IMR-90 (cell line): ENCODE data around the gene C11orf86. TPM values are rescaled to one million over a fixed set of nuclear protein-coding genes. Genes with fewer than 3 reads are reported as not detected.

Source experiments
- ATAC-seq: fragments of 200-7000 bp; cut with Tn5 transposase; 2 replicates; pipeline ENCODE4 v1.9.1; 2020; ENCODE audit warnings: low read depth, mild to moderate bottlenecking, moderate library complexity
- BruUV-seq: library from RNA; stranded (reverse); fragments of 400-500 nt; replicated peaks from 2 replicates; lab custom pipeline; 2021; lab: Mats Ljungman, UMichigan
- CTCF ChIA-PET: fragments of 300-600 bp; formaldehyde crosslinking; extraction: SDS; loops from one replicate; lab custom pipeline; 2021; ENCODE audit warnings: antibody characterized with exemption; lab: Yijun Ruan, JAX
- POLR2A ChIA-PET: fragments of 300-600 bp; sonication (Branson Sonifier 250); formaldehyde crosslinking; loops from one replicate; lab custom pipeline; 2022; ENCODE audit warnings: antibody characterized with exemption; ENCODE audit not compliant: unreplicated experiment; lab: Charles Lee
- DNase-seq: peaks from one replicate; pipeline ENCODE4 v3.0.0; 2013
- H2AFZ ChIP-seq: replicated peaks from 2 replicates; pipeline ENCODE3; 2013; ENCODE audit warnings: low read length, mild to moderate bottlenecking; ENCODE audit not compliant: poor library complexity
- H2AK5ac ChIP-seq: 2 replicates; pipeline ENCODE4 v1.6.1; 2013; ENCODE audit warnings: low read depth, low read length, inconsistent platforms
- H2AK9ac ChIP-seq: replicated peaks from 2 replicates; pipeline ENCODE3; 2013; ENCODE audit warnings: mild to moderate bottlenecking, low read depth, low read length, moderate library complexity; ENCODE audit not compliant: poor library complexity
- H2BK120ac ChIP-seq: 2 replicates; pipeline ENCODE4 v1.6.1; 2013; ENCODE audit warnings: low read depth, low read length, inconsistent platforms
- H2BK15ac ChIP-seq: 3 replicates; pipeline ENCODE4 v1.6.1; 2013; ENCODE audit warnings: low read depth, low read length, inconsistent platforms
- H2BK20ac ChIP-seq: 2 replicates; pipeline ENCODE4 v1.6.1; 2013; ENCODE audit warnings: low read depth, mild to moderate bottlenecking, inconsistent platforms, low read length, moderate library complexity
- H2BK5ac ChIP-seq: 2 replicates; pipeline ENCODE4 v1.6.1; 2013; ENCODE audit warnings: mild to moderate bottlenecking, low read depth, low read length, inconsistent platforms; ENCODE audit not compliant: poor library complexity, severe bottlenecking
- H3K14ac ChIP-seq: replicated peaks from 2 replicates; pipeline ENCODE4 v1.6.1; 2013; ENCODE audit warnings: low read depth, low read length, inconsistent platforms
- H3K18ac ChIP-seq: 2 replicates; pipeline ENCODE4 v1.6.1; 2013; ENCODE audit warnings: low read depth, low read length, control low read depth
- H3K23ac ChIP-seq: 2 replicates; pipeline ENCODE4 v1.6.1; 2013; ENCODE audit warnings: low read depth, low read length, inconsistent platforms
- H3K27ac ChIP-seq: 2 replicates; pipeline ENCODE4 v1.5.1; 2013; ENCODE audit warnings: mild to moderate bottlenecking, control low read depth, low read length; ENCODE audit not compliant: insufficient read depth
- H3K27me3 ChIP-seq: 2 replicates; pipeline ENCODE4 v1.6.1; 2013; ENCODE audit warnings: low read length; ENCODE audit not compliant: control insufficient read depth, insufficient read depth
- H3K36me3 ChIP-seq: 2 replicates; pipeline ENCODE4 v1.6.1; 2013; ENCODE audit warnings: low read length, mixed read lengths; ENCODE audit not compliant: control insufficient read depth, insufficient read depth
- H3K4ac ChIP-seq: 2 replicates; pipeline ENCODE4 v1.6.1; 2013; ENCODE audit warnings: low read depth, low read length, inconsistent platforms
- H3K4me1 ChIP-seq: 2 replicates; pipeline ENCODE4 v1.6.1; 2013; ENCODE audit warnings: low read length, mixed read lengths; ENCODE audit not compliant: control insufficient read depth, insufficient read depth
- H3K4me2 ChIP-seq: 2 replicates; pipeline ENCODE4 v1.6.1; 2013; ENCODE audit warnings: low read depth, mild to moderate bottlenecking, control low read depth, low read length, moderate library complexity
- H3K4me3 ChIP-seq: 2 replicates; pipeline ENCODE4 v1.5.1; 2013; ENCODE audit warnings: low read depth, mild to moderate bottlenecking, control low read depth, low read length, moderate library complexity; ENCODE audit not compliant: insufficient read depth
- H3K56ac ChIP-seq: 2 replicates; pipeline ENCODE4 v1.6.1; 2013; ENCODE audit warnings: low read length, inconsistent platforms; ENCODE audit not compliant: insufficient read depth; ENCODE audit errors: extremely low read depth
- H3K79me1 ChIP-seq, 2 experiments: 2 replicates each; pipeline ENCODE4 v1.6.1; 2013; ENCODE audit warnings: low read length in 2 of 2, inconsistent platforms in 1 of 2, low read depth in 1 of 2
- H3K9ac ChIP-seq: 2 replicates; pipeline ENCODE4 v1.6.1; 2013; ENCODE audit warnings: low read depth, low read length, control low read depth
- H3K9me1 ChIP-seq: 2 replicates; pipeline ENCODE4 v1.6.1; 2013; ENCODE audit warnings: low read length, inconsistent platforms; ENCODE audit not compliant: insufficient read depth
- H3K9me3 ChIP-seq: 2 replicates; pipeline ENCODE4 v1.6.1; 2013; ENCODE audit warnings: low read length; ENCODE audit not compliant: control insufficient read depth, insufficient read depth
- H4K20me1 ChIP-seq: 2 replicates; pipeline ENCODE4 v1.6.1; 2013; ENCODE audit warnings: low read length, inconsistent platforms; ENCODE audit not compliant: insufficient read depth
- H4K5ac ChIP-seq: 2 replicates; pipeline ENCODE4 v1.6.1; 2013; ENCODE audit warnings: mild to moderate bottlenecking, low read depth, low read length, control low read depth
- H4K8ac ChIP-seq, 2 experiments: 2 replicates each; pipeline ENCODE4 v1.6.1; 2013; ENCODE audit warnings: low read depth in 2 of 2, low read length in 2 of 2, control low read depth in 1 of 2, inconsistent platforms in 1 of 2
- H4K91ac ChIP-seq: 2 replicates; pipeline ENCODE4 v1.6.1; 2013; ENCODE audit warnings: low read depth, low read length, inconsistent platforms; ENCODE audit not compliant: insufficient read depth
- ELK1 ChIP-seq: fragments of 150-350 bp; IDR thresholded peaks from 2 replicates; pipeline ENCODE4 v1.6.1; 2016; ENCODE audit warnings: low read depth, mild to moderate bottlenecking, low read length, moderate library complexity, borderline replicate concordance
- MAFK ChIP-seq: IDR thresholded peaks from 2 replicates; pipeline ENCODE4 v1.6.1; 2012; ENCODE audit warnings: low read depth, low read length, improper control_type of control experiment
- MAZ ChIP-seq: IDR thresholded peaks from 2 replicates; pipeline ENCODE4 v1.6.1; 2012; ENCODE audit warnings: low read depth, mild to moderate bottlenecking, low read length, improper control_type of control experiment, moderate library complexity, borderline replicate concordance
- NFE2L2 ChIP-seq: fragments of 150-350 bp; IDR thresholded peaks from 2 replicates; pipeline ENCODE4 v1.6.1; 2016; ENCODE audit warnings: low read depth, mild to moderate bottlenecking, low read length
- WGBS, 2 experiments: methylation state at CpG; one replicate each; pipeline versions ENCODE4 v1.1.5 to v1.1.7; 2013; ENCODE audit warnings: missing lambda C conversion rate in 2 of 2; ENCODE audit not compliant: insufficient read length in 1 of 2; ENCODE audit errors: extremely low coverage in 2 of 2; 5-methylcytosine and 5-hydroxymethylcytosine counted together
- dilution Hi-C: fragments of 300-500 bp; cut with HindIII; formaldehyde crosslinking; loops from one replicate; pipeline ENCODE4 v1.14.3; 2018; ENCODE audit warnings: low sequenced_read_pairs; ENCODE audit not compliant: unreplicated experiment
- in situ Hi-C: fragments of 300-500 bp; cut with MboI; formaldehyde crosslinking; loops from 3 replicates; pipeline ENCODE4 v1.14.3; 2019; ENCODE audit warnings: low sequenced_read_pairs, inconsistent platforms, mixed read lengths
- intact Hi-C: fragments of 100-400 bp; cut with micrococcal nuclease; formaldehyde crosslinking; loops from 2 replicates; pipeline ENCODE4 v1.10.0; 2022
- polyA plus RNA-seq, 3 experiments: library from polyadenylated mRNA; depleted of rRNA; stranded (reverse); fragments of >200 nt; gene quantifications; 2 replicates each; pipeline ENCODE4 v1.2.3, GENCODE V29; 2012; ENCODE audit warnings: low replicate concordance in 1 of 3
- total RNA-seq: library from RNA; depleted of rRNA; stranded (reverse); fragments of >200 nt; gene quantifications from 2 replicates; pipeline ENCODE4 v1.2.3, GENCODE V29; 2012

Gene C11orf86
- total and polyA plus RNA-seq, 2 of the 4 experiments (the other 2 are of a cell fraction): not detected

GRCh38 chr11:66992041-66992440, 16.9 kb downstream of the C11orf86 start:
- no peak overlapping the region for H3K4ac ChIP-seq
- H2AFZ ChIP-seq: no peak overlapping the region
- H3K9ac ChIP-seq: no peak overlapping the region
- ChIA-PET POLR2A (interaction anchor here (0.6 to 0.7 kb wide), 2 partner anchors 270 to 285 kb away, joined by 3 to 5 read pairs; no protein-coding TSS in a partner anchor), CTCF (no interaction called here)
- no peaks in the 10 kb centered on the region for H3K9me3 ChIP-seq
- H3K23ac ChIP-seq: no peak overlapping the region
- H4K91ac ChIP-seq: no peak overlapping the region
- H4K5ac ChIP-seq: no peak overlapping the region
- H2BK5ac ChIP-seq: no peak overlapping the region
- H4K20me1 ChIP-seq: no peaks in the 10 kb centered on the region
- dilution Hi-C loops (no loop called here), in situ Hi-C loops (no loop called here), intact Hi-C loops (no loop called here)
- DNase-seq: no peak
- H3K9me1 ChIP-seq: peaks cover 8% of the 10 kb centered on the region
- WGBS, 2 experiments: no CpG with 5 or more reads among the region's 2 CpGs
- no peak for ATAC-seq
- no TSS peak for BruUV-seq
- H3K56ac ChIP-seq: no peak overlapping the region
- H2AK5ac ChIP-seq: no peak overlapping the region
- no peak overlapping the region for H3K14ac ChIP-seq
- H3K4me2 ChIP-seq: no peak overlapping the region
- peaks cover 5% of the 10 kb centered on the region for H3K4me1 ChIP-seq
- H2AK9ac ChIP-seq: no peak overlapping the region
- H3K27me3 ChIP-seq: no peaks in the 10 kb centered on the region
- no peak overlapping the region for H3K18ac ChIP-seq
- H3K79me1 ChIP-seq: no peaks in the 10 kb centered on the region
- no peak overlapping the region for H4K8ac ChIP-seq
- TF ChIP-seq ELK1 (no peak), MAFK (peak; percentile 56), MAZ (no peak), NFE2L2 (no peak)
- no peak overlapping the region for H3K27ac ChIP-seq
- no peak overlapping the region for H2BK120ac ChIP-seq
- no peak overlapping the region for H2BK15ac ChIP-seq
- H3K36me3 ChIP-seq: no peaks in the 10 kb centered on the region
- H3K4me3 ChIP-seq: no peak overlapping the region
- no peak overlapping the region for H2BK20ac ChIP-seq
